GM21723 (cell line): ENCODE measurements around the gene USP6NL.
"Not testable (repeated sequence)": the region's sequence is repeated elsewhere in the genome, so short reads cannot be mapped to it uniquely, and the experiment has no call there.

Experiments used
- ATAC-seq: cut with Tn5 transposase; IDR thresholded peaks from one replicate; pipeline ENCODE4 v1.9.1; 2021; ENCODE audit warnings: mild to moderate bottlenecking, moderate library complexity; ENCODE audit not compliant: unreplicated experiment

Gene USP6NL

DNA sequence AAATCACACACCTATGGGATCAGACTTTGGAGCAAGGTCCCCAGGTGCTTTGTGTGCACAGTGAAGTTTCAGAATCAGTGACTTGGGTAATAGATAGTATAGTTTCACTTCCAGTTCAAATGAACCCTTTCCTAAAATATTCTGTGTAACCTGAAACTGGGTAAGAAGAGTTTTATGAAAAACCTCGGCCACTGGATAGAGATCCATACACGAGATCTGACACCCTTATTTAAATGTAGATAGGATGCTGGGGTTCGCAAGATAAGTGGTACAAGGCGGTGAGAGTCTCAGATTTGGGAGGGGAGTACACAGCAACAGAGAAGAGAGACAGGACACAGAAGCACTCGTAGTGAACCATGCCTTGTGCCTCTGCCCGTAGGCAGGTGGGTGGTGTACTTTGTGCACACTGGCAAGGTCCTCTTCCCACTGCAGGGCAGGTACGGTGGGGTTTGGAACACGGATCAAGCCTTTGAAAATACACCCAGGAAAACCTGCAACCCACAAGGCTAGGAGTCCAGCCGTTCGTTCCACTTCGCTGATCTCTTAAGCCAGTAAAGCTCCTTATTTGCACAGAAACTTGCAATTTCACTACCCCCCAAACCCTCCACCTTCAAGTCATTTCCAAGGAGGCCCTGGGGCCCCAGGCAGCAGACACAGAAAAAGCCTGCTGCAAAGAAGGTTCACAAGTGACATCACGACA, 162.8 kb downstream of the USP6NL start:
- peak; percentile 88 for ATAC-seq

DNA sequence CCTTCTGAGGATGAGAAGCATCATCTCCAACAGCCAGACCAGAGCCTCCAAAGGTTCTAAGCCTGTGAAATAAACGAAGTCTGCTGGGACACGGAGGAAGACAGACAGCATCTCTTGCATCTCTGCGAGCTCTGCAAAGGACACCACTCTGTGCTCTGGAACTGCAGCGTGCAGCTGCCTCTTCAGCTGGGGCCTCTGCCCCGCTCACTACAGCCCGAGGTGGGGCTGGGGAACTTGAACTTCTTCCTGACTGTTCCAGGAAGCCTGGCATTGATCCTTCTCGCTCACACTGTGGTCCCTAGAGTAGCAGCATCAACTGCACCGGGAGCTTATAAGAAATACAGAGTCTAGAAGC, 163.3 kb downstream of the USP6NL start:
- ATAC-seq, result peak; percentile 68

DNA sequence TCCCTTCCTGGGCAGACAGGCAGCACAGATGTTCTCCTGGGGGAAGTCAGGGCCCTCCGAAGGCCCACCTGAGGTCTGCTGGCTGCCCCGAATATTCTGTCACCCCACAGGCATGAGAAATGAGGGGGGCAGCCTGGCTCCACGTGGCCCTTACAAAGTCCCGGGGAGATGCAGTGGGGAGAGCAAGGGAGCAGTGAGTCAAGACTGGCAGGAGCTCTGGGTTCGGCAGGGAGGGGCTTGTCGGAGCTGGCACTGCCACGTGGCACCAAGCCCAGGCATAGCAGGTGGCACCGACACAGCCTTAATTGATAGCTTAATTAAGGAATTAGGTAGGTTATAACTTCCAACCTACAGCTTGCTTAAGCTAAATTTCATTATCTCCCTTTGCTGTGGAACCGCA, 163.9 kb downstream of the USP6NL start:
- ATAC-seq, result no peak

DNA sequence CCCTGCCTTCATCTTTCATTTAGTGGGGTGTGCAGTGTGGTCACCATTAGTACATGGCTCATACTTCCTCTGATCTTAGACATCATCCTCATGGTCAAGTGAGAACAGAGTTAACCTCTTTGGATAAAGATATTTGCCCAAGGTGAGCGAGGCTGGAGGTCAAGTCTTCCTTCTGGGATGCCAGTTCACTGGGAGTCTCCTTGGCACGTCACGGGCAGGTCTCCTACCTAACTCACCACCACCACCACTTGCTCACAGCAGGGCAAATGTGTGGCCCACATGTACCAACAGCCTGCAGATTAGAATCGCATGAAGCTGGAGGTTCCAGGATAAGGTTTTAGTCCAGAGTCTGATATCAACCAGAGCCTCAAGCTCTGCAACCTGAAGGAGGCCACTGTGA, 164.6 kb downstream of the USP6NL start:
- ATAC-seq, result no peak

DNA sequence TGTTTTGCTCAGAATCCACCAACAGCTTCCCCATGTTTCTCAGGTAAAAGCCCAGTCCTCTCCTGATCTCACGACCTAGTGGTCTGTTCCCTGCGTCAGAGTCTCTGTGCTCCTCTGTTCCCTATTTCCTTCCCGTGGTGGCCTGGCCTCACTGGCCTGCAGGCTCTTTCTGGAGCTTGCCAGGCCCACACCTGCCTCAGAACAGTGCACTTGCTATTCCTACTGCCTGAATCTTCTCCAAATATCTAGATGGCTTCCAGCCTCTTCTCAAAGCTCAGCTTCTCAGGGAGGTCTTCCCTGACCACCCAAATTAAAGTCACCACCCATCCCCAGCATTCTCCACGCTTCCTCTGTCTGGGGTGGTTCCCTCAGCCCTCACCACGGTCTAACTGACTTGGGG, 165.3 kb downstream of the USP6NL start:
- no peak for ATAC-seq

DNA sequence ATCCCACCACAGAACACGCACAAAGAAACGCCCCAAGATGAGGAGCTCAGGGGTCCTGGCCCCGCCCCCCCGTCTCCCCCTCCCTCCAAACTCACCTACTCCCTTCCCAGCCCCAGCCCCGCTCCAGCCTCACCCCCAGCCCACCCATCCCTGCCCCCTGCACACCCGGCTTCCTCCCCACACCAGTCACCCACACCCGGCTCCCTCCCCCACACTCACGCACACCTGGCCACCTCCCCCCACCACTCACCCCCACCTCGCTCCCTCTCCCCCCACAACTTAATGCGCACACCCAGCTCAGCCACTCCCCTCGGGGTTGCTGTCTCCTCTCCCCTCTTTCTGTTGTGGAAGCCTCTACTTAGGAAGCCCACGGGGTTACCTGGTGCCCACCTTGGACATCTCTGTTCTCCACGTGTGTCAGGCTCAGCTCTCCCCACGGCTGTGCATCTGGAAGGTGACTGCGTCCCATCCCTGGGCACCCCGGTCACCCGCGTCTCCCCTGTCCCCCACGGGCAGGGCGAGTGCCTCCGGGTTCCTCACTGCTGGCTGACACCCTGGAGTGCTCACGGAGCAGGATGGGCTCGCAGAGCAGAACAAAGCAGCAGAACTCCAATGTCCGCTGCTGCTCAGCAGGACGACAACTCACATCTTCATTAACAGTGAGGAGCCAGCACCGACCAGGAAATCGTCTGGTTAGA, 166.8 kb downstream of the USP6NL start:
- ATAC-seq, result no peak

DNA sequence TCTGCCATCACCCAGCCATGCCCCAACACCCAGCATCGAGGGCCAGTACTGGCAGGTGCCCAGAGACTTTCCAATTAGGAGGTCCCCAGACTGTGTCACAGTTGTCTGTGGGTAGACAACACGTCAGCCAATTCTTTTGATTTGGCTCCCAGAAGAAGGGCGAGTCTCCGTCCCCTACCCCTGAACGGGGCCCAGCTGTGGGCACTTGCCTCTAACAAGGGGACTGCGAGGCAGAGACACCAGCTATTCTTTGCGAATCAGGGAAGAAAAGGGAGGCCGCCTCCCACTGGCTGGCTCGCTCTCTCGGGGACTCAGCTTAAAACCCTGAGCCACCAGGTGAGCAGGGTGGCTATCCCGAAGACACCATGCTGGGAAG, 167.3 kb downstream of the USP6NL start:
- no peak for ATAC-seq

DNA sequence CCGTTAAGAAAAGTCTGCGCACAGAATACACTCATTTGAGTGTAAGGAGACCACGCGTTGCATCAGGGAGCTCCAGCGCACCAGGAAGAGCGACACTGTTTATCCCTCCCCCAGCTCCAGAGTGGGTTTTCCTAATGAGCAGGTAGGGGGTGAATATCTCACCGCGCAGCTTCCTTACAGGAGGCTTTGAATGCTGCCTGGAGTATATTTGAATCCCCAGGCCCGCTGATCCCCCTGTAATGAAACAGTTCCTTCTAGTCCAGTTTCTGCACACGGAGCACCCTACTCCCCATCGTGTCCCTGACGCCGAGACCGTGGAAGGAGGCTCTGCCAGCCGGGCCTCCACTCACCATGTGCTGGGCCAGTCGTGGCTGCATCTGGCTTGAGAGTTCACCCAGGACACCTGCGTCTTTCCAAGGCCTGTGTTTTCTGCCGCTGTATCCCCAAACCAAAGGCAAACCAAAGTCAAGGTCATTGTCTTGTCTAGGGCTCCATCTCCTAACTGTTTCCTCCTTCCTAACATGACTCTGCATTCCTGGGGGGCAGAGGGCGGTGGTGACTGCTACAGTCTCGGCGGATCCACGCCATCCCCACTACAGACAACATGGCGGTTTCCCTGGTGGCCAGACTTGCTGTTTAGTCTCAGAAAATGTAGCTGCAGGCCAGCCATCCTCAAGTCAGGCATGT, 167.8 kb downstream of the USP6NL start:
- no peak for ATAC-seq

DNA sequence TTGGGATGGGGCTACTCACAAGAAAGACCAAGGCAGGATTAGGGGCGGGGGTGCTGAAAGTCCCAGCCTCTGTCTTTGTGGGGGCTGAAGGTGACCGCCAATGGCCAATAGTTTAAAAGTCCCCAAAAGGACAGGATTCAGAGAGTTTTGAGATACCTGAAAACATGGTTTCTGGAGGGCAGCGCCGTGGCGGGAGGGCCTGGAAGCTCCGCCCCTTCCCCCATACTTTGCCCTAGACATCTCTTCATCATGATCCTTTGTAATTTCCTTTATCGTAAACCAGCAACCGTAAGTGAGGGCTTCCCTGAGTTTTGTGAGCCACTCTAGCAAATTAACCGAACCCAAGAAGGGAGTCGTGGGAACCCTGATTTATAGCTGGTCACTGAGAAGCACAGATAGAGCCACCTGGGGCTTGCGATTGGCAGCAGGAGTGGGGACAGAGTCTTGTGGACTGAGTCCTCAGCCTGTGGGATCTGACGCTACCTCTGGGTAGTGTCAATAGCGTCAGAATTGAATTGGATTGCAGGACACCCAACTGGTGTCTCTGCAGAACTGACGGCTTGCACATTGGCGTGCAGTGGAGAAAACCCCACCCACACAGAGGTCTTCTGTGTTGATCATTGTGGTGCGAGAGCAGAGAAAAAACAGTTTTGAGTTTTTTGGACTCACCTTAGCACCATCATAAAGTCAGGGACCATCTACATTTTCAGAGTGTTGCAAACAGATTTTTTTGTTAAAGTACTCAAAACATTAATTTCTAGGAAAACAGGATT, 169.3 kb downstream of the USP6NL start:
- ATAC-seq, result no peak

DNA sequence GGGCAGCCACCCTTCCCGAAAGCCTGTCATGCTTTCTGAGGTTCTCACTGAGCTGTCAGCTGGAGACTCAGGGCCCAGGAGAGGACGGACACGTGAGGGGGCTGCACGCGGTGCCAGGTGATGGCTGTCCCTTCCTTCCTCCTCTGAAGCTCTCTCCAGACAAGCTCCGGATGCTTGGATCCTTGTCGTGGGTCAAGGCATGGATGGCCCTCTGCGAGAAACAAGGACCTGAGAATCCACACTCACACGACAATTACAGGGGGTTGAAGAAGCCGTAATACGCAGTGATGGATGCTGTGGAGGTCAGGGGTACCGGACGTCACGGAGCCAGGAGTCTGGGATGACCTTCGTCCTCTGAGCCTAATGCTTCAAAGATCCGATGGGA, 170.3 kb downstream of the USP6NL start:
- ATAC-seq, result no peak

DNA sequence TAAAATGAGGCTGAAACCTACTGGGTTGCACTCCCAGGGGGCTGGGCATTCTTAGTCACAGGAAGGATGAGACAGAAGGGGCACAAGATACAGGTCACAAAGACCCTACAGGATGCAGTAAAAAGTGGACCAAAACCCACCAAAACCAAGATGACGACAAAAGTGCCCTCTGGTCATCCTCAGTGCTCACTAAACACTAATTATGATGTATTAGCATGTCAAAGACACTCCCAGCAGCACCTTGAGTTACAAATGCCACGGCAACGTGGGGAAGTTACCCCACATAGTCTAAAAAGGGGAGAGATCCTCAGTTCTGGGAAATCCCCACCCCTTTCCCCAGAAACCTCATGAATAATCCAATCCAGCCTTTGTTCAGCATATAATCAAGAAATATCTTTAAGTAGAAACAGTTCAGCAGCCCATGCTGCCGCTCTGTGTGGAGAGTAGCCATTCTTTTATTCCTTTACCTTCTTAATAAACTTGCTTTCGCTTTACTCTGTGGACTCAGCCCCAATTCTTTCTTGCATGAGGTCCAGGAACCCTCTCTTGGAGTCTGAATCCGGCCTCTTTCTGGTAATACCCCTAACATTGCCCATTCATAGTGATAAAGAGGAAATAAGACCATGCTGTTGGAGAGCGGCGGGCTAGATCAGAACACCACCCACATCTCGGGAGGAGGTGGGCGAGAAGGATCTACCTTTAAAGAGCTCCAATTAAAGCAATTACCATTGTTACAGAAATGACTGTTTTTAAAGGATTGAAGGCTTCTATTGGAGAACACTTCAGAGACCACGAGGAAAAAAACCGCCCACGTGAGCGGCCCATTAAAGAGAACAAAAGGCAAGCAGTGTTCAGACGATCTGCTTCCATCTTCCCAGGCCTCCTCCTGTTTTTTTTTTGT, 170.9 kb downstream of the USP6NL start:
- no peak for ATAC-seq

DNA sequence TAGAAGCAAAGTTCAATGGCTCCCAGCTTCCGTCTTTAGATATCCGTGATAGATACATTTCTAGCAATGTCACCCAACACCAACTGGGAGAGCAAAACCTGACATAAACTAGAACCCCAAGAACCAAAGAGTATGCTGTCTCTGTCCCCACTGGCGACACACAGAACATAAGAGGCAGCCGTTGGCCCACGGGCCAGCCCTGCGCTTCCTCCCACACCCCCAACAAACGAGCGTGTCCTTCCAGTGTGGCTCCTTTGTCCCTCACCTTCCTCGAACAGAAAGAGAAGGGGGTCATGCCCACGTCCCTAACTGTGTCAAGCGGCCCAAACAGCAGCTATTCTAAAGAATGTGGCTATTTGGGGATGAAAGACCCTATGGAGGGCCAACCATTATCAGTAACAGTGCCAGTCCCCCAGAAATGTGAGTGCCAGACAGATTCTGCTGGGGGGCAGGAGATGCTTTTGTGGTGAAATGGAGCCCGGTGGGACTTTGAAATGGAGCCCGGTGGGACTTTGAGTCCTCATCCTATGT, 171.9 kb downstream of the USP6NL start:
- no peak for ATAC-seq

DNA sequence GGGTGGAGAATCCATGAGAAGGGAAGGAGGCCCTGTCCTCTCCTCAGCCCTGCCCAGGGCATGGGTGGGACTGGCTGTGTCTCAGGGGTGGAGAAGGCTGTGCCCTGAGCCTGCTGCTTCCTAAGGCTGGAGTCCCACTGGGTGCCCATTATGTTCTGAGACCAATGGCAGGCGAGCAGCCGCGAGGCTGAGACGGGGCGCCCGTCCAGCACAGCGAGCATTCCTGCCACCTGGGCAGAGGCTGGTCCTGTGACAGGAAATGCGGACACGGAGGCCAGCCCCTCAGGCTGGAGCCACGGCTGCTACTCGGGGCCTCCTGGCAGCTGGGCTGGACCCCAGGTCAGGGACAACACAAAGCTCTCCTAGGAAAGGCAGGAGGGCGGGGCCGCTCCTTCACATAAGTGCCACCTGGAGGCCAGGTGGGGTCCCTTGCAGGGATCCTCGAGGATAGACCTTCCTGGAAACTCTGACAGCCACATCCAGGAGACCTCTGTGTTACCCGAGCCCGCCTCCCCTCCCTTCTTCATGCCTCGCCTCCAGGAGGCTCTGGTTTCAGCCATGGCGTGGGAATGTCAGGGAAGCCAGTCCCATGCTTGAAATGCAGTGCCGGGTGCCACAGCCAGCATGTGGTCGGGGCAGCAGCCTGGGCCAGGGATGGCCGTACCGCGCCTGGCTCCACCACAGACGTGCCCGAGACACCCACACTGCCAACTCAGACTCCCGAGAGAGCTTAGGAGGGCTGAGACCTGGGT, 173.9 kb downstream of the USP6NL start:
- no peak for ATAC-seq

DNA sequence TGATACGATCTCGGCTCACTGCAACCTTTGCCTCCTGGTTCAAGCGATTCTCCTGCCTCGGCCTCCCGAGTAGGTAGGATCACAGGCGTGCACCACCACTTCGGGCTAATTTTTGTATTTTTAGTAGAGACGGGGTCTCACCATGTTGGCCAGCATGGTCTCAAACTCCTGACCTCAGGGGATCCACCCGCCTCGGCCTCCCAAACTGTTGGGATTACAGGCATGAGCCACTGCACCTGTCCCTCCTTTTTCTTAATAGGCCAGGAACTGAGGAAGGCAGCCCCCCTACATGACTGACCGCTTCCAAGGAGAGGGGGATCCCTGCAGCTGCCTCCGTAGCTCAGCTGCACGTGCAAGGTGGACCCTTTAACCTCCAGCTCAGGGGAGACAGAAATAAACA, 175.0 kb downstream of the USP6NL start:
- not testable (repeated sequence) for ATAC-seq

DNA sequence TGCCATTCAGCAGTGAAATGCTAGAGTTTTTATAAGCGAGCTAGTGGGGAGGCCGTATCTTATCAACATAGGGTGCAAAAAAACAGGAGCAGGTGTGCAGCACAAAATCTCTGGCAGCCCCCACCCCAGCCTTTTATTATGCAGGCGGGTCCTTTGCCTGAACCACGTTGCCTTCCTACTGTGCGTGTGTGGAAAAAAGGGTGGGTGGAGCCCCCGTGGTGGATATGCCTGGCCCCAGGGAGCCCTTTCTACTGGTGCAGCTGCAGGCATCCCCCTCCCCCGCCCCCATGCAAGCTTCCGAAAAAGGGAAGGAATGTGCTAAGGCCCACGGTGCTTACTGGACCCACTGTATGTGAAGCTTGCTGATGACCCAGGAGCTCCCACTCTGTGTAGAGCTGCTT, 175.9 kb downstream of the USP6NL start:
- no peak for ATAC-seq

DNA sequence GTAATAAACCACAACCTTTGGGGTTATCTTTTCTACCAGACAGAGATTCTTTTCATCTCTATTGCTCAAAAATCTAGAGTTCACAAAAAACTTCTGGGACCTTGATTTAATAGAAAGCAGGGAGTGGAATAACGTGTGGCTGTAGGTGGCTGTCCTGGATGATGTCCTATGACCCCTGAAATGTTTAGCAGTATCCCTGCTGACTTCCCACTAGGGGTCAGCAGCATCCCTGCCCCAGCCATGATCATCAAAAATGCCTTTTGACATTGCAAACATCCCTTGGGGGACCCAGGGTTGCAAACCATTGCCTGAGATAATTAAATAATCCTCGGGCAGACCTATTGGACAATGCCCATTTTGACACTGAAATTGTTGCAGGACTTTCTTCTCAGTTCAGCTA, 177.1 kb downstream of the USP6NL start:
- ATAC-seq, result no peak

DNA sequence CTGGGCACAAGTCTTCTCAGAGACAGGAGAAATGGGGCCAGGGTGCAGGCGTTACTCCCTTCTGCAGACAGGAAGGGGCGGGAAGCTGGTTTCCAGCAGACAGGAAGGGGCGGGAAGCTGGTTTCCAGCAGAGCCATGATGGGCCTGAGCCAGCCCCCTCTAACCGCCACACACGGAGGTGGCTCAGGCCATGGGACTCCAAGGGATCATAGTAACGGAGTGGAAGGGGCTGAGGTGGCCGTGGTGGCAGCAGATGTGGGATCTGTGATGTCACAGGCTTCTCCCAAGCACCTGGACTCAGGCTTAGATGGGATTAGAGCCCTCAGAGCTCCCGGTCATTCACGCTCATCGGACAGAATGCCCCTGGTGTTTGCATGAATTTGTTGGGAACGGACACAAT, 177.8 kb downstream of the USP6NL start:
- no peak for ATAC-seq

DNA sequence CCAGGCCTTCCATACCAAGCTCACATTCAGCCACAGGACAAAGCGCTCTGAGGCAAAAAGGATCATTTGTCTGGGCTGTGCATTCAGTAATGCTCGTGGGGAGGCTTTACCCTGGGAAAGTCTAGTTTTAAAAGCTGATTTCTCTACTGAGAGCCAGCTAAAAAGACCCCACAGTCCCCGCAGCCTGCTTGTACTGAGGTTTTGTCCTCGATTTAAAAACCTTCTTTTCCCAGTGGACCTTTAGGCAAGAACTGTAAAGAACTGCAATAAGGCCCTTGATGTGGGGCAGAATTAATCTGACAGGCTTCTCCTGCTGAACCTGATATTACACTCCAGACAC, 180.3 kb downstream of the USP6NL start:
- no peak for ATAC-seq

DNA sequence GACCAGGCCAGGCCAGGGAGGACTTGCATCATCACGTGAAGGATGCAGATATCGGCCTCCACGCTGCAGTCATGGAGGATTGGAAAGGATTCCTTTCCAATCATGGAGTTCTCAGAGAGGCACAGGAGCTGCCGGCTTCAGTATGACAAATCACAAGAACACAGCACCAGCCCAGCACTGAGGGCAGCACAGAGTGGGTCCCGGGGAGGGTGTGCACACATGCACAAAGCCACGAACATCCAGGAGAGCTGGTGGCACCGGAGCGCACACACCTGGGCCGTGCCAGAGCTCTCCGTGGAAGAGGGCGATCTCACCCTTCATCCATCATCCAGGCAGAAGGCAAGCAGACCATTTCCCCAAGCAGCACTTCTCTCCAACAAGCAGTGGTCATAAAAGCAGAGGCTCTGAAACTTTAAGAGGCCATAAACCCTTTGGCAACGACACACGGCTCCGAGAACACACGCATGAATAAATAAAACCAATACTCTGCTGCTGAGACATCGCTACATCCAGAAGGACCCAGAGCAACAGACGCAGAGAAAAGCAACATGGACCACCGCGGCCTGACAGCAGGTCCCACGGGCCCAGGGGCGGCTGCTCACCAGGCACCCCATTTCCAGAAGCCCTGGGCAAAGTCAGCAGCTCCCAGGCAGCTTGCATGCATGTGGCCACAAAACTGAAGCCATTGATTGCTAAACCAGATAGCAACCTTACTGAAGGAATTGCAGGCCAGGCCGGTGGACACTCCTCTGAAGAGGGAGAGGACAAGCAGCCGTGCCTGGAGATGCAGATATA, 180.8 kb downstream of the USP6NL start:
- ATAC-seq, result no peak
